PC-3 (cell line): ENCODE results near the gene TPK1.

ENCODE experiments used
- CTCF ChIP-seq: fragments of 300-600 bp; sonication (generic); conservative IDR thresholded peaks from 2 replicates; pipeline ENCODE4 v1.5.1; 2017; ENCODE audit warnings: antibody characterized with exemption, low read depth, mild to moderate bottlenecking, low read length
- EZH2phosphoT487 ChIP-seq: fragments of 300-600 bp; sonication (generic); IDR thresholded peaks from 2 replicates; pipeline ENCODE4 v1.6.1; 2018; ENCODE audit warnings: mild to moderate bottlenecking, antibody characterized with exemption, low read length, borderline replicate concordance

DNA sequence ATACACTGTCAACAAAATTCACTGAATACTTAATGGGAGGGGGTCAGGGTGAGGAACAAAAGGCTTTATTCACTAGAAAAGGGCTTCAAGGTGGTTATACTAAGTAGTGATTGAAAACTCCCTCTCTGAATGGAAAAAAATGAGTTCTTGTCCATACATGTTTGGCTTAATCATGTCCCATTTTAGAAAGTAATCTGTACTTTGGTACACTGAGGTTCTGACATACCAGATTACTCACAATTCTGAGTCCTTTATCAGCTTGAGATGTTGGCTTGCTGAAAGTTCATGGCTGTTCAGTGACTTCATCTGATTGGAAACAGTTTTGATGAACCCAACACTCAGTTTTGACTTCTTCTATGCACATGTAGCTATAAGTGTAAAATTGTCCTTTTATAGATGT, 419.5 kb downstream of the TPK1 start:
- no peak for TF ChIP-seq CTCF
- TF ChIP-seq EZH2phosphoT487 = no peak
